ENCODE measurements around the gene CDK5RAP1. TPM values are rescaled to one million over a fixed set of nuclear protein-coding genes. Genes with fewer than 3 reads are reported as not detected.
A peak's percentile ranks its signal among the peaks of the same experiment; 100 is the strongest.

The CDK5RAP1 gene
- polyA plus RNA-seq, 1 experiment = 27.0 TPM

- no peak for DNase-seq (ENCODE audit: low read depth)
- no peak overlapping the region for H3K4me3 ChIP-seq (ENCODE audit: low read depth, low read length)
- H3K36me3 ChIP-seq (ENCODE audit: control insufficient read depth, insufficient read depth, low read length) = peaks cover 12% of the 10 kb centered on the region
- ChIA-PET POLR2A (no interaction called here), CTCF (no interaction called here)
- no peak for TF ChIP-seq CTCF (IDR thresholded peaks at IDR 0.05; ENCODE audit: insufficient read depth, low read depth, low read length)
- no peaks in the 10 kb centered on the region for H3K27me3 ChIP-seq (ENCODE audit: control insufficient read depth, insufficient read depth, low read length)
Measured at GRCh38 chr20:33388268-33388667, 13.1 kb downstream of the CDK5RAP1 start.

- DNase-seq (ENCODE audit: low read depth) = no peak
- ChIA-PET CTCF (no interaction called here), POLR2A (no interaction called here)
- Histone ChIP-seq H3K27me3 (ENCODE audit: control insufficient read depth, insufficient read depth, low read length) (no peaks in the 10 kb centered on the region), H3K4me3 (ENCODE audit: low read depth, low read length) (no peak overlapping the region), H3K36me3 (ENCODE audit: control insufficient read depth, insufficient read depth, low read length) (peaks cover 12% of the 10 kb centered on the region)
- no peak for TF ChIP-seq CTCF (IDR thresholded peaks at IDR 0.05; ENCODE audit: insufficient read depth, low read depth, low read length)
Measured at GRCh38 chr20:33387177-33387576, 14.1 kb downstream of the CDK5RAP1 start.

GRCh38 chr20:33386673-33387072, 14.6 kb downstream of the CDK5RAP1 start:
- no peak for DNase-seq (ENCODE audit: low read depth)
- ChIA-PET CTCF (no interaction called here), POLR2A (no interaction called here)
- TF ChIP-seq CTCF (IDR thresholded peaks at IDR 0.05; ENCODE audit: insufficient read depth, low read depth, low read length) = no peak
- Histone ChIP-seq H3K4me3 (ENCODE audit: low read depth, low read length) (no peak overlapping the region), H3K36me3 (ENCODE audit: control insufficient read depth, insufficient read depth, low read length) (peaks cover 12% of the 10 kb centered on the region), H3K27me3 (ENCODE audit: control insufficient read depth, insufficient read depth, low read length) (no peaks in the 10 kb centered on the region)

- H3K36me3 ChIP-seq (ENCODE audit: control insufficient read depth, insufficient read depth, low read length) = peaks cover 2% of the 10 kb centered on the region
- no peaks in the 10 kb centered on the region for H3K27me3 ChIP-seq (ENCODE audit: control insufficient read depth, insufficient read depth, low read length)
- ChIA-PET POLR2A (no interaction called here), CTCF (interaction anchor here (0.5 to 1.0 kb wide), 2 partner anchors 100 to 1714 kb away, joined by 3 read pairs; no protein-coding TSS in a partner anchor)
- no peak for DNase-seq (ENCODE audit: low read depth)
- no peak overlapping the region for H3K4me3 ChIP-seq (ENCODE audit: low read depth, low read length)
- no peak for TF ChIP-seq CTCF (IDR thresholded peaks at IDR 0.05; ENCODE audit: insufficient read depth, low read depth, low read length)
Measured at GRCh38 chr20:33377366-33377765, 24.0 kb downstream of the CDK5RAP1 start.

- ChIA-PET POLR2A (no interaction called here), CTCF (interaction anchor here (0.9 to 1.3 kb wide), 2 partner anchors 11 to 16 kb away, joined by 3 to 4 read pairs; no protein-coding TSS in a partner anchor)
- Histone ChIP-seq H3K4me3 (ENCODE audit: low read depth, low read length) (no peak overlapping the region), H3K36me3 (ENCODE audit: control insufficient read depth, insufficient read depth, low read length) (peaks cover 6% of the 10 kb centered on the region), H3K27me3 (ENCODE audit: control insufficient read depth, insufficient read depth, low read length) (no peaks in the 10 kb centered on the region)
- DNase-seq (ENCODE audit: low read depth) = peak; percentile 49
- TF ChIP-seq CTCF (IDR thresholded peaks at IDR 0.05; ENCODE audit: insufficient read depth, low read depth, low read length) = no peak
Measured at GRCh38 chr20:33373735-33374605, 27.3 kb downstream of the CDK5RAP1 start.

Measured in BJ (cell line).